Activated gamma-delta T cell treated with anti-CD3 and anti-CD28 coated beads, Interleukin-2, amount 50 U/mL, for 16 hours (primary cell): ENCODE measurements around the gene PTPN4.

ENCODE experiments used
- DNase-seq: peaks from one replicate; pipeline ENCODE4 v3.0.0-alpha.2; 2020; ENCODE audit warnings: low read depth

The PTPN4 gene

DNA sequence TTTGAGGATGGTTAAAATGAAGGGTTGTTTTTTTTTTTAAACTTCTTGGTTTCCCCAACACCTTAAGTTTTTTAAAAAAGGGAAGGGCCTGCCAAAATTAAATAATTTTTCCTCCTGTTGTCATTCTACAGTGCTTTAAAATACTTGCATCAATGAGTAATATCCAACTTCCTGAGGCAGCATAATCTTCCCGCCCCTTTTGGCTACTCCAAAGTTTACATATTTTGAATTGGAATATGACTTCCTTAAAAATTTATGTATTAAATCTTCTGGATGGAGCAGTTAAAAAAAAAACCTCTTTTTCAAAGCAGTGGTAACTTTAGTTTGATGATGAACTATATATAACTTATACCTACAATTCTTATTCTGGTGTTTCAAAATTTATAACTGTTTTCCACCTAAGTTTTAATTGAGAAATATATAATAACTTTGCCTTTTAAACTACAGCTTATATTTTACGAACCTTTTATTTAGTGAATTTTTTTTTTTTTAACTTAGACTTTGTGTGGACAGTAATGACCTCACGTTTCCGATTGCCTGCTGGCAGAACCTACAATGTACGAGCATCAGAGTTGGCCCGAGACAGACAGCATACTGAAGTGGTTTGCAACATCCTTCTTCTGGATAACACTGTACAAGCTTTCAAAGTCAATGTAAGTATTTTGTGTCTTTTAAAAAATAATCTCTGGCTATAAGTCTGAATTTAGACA lies 49.8 kb downstream of the PTPN4 start:
- DNase-seq, result no peak

DNA sequence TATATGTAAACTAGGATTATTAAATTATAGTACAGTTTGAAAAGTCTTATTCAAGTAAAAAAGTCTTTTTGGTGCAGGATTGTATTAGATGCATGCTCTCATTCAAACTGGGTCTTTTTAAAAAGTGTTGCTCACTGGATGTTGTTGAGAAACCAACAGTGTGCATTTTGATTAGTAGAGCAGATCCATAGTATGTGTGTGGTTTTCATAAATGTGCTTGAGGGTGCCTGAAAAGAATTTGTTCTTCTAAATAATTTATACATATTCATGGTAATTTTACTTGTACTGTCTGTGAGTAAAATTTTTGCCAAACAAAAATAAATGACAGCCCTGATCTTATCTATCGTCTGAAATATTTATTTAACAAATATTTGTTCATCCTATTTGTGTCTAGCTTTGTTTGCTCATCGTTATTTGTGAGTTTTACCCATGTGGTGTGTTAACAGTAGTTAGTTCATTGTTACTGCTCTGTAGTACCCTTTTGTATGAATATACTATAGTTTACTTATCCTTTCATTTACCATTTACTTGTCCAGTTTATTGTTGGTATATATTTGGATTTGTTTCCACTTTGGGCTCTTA lies 50.4 kb downstream of the PTPN4 start:
- no peak for DNase-seq

DNA sequence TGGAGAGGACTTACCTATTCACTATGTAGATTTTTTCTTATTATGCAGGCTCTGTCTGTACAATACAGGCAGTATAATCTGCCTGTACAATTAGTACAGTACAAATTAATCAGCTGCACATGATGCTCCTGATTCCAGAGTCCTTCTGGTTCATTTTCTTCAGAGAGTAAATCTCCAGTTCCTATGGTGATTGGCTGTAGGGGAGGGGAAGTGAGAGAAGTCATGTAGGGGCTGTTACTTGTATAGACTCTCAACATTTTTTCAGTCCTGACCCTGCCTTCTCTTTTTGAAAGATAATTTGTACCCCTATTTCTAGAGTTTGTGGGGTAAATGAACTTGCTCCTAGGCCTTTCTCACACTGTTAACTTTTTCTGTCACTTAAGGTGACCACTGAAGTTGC lies 54.5 kb downstream of the PTPN4 start:
- DNase-seq, result no peak

DNA sequence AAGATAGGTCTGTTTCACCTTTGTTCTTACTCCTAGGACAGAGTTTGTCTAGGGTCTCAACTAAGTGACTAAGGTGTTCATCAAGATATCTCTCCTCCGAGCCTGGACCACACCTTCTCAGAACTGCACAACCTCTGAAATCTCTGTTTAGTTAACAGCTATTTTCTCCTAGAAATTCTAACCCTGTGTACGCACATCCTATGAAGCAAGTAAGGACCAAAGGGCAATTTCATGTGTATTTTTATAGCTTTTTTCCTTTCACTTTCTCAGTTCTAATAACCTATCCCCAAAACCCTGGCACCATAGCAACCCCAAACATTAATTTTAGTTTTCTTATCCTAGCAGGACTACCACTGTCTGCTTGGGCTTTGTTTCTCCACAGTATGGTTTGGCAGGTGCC lies 59.1 kb downstream of the PTPN4 start:
- no peak for DNase-seq

DNA sequence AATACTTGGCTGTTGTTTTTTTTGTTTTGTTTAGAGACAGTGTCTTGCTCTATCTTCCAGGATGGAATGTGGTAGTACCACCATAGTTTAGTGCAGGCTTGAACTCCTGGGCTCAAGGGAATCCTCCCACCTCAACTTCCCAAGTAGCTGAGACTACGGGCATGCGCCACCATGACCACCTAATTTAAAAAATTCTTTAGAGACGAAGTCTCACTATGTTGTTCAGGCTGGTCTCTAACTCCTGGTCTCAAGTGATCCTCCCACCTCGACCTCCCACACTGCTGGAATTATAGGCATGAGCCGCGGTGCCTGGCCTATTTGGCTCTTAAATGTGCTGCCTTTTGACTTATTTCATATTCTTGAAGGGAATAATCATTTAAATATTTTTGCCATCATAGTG lies 60.1 kb downstream of the PTPN4 start:
- no peak for DNase-seq

DNA sequence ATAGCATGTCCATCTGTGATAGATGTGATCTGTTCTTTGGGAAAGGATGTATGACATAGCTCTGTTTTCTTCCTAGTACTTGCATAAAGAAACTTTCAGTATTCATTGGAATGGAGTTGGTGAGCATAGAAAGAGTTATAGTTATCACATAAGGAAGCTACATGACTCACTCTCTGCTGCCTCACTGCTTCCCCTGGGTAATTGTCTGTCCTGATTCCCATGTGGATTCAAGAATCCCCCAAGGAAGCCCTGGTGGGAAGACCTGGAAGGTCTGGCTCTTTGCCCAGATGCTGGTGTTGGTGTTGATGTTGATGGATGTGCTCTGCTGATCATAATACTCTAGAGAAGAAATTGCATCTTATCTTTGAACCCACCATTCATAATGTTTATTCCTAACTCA lies 60.6 kb downstream of the PTPN4 start:
- no peak for DNase-seq

DNA sequence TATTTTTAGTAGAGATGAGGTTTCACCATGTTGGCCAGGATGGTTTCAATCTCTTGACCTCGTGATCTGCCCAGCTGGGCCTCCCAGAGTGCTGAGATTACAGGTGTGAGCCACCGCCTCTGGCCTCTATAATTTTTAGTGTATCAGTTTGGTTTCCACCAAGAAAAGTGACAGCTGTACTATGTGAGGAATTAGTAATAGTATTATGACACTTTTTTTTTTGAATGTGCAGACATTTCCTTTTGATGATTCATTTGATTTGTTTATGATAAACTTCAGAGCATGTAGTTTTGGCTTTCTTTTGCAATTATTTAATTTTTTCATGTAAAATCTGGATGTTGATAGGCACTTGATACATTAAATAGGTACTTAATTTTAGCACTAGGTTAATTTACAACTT lies 61.5 kb downstream of the PTPN4 start:
- DNase-seq, result no peak

DNA sequence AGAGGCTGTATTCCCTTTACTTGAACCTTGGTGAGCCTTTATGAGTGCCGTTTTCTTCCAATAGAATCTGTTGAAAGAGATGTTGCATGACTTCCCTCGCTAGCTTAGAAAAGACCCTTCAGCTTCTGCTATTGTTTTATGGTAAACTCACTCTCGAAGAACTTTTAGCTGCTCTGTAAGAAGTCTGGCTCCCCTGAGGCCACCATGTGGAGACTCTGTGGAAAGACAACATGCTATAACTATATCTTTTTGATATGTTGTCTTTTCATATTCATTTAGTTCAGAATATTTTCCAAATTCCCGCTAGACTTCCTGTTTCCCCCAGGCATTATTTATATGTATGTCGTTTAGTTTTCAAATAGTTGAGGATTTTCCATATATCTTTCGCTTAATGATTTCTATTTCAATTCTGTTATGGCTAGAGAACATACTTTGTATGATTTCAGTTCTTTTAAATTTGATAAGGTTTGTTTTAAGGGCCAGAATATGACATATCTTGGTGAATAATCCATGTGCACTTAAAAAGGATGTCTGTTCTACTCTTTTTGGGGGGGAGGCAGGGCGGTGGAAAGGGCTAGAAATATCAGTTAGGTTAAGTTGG lies 64.1 kb downstream of the PTPN4 start:
- no peak for DNase-seq

DNA sequence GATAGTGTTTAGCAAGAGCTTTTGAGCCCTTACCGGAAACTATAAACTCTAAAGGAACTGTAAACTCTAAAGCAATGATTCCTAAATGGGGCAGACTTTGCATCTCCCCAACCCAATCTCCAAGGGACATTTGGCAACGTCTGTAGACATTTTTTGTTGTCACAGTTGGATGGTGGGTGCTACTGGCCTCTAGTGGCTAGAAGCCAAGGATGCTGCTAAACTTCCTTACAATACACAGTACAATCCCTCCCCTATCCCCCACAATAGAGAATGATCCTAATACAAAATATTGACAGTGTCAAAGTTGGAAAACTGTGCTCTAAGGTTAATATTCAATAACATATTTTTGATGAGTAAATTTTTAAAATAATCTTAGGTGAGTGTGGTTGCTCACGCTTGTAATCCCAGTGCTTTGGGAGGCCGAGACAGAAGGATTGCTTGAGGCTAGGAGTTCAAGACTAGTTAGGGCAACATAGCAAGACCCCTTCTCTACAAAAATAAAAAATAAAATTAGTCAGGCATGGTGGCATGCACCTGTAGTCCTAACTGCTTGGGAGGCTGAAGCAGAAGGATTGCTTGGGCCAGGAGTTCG lies 66.7 kb downstream of the PTPN4 start:
- peak; percentile 19 for DNase-seq

DNA sequence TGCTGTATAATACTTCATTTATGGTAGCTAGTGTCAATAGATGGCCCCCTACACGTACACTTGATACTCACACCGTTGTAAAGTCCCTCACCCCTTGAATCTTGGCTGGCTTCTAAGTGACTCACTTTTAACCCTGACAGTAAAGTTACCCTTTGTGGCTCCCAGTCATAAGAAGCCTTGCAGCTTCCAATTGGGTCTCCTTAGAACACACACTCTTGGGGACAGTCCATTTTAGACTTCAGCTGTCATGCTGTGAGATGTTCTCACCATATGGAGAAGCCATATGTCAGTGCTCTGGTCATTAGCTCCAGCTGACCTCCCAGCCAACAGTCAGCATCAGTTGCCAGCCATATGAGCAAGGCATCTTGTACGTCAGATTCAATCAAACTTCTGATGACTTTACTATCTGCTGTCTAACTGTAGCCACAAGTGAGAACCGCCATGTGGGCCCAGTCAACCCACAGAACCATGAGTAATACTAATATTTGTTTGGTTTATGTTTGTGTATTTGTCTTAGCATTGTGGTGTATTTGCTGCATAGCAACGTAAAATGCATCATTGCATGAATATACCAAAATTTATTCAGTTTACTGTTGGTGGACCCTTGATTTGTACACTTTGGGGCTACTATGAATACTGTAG lies 68.3 kb downstream of the PTPN4 start:
- no peak for DNase-seq

DNA sequence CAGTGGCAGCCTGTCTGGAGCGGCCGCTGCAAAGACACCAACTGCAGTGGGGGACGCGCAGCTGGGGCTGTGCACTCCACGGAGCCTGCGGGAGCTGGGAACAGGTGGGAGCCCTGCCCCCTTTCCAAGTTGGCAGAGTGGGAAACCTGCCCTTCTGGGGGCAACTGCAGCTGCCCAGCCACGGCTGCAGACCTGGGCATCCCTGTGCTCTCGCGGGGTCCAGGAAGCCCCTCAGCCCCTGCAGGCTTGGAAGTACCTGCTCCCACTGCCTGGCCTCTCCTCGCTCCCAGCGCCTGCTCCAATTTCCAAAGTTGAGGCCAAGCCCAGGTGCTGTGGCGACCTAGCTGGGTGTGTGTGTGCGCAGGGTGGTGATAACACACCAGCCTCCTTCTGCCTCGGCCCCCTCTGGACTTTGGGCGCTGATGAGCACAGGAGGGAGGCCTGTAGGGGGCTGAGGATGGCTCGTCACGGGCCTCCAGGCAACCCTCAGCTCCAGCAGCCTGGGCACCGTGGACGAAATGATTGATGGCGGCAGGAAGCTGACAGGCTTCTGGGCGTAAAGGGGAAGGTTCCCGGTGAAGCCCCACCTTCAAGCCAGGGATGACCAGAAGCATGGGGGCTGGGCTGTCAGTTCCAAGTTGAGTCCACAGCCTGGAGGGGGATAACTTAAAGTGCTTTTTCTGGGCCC lies 76.9 kb downstream of the PTPN4 start:
- DNase-seq, result no peak

DNA sequence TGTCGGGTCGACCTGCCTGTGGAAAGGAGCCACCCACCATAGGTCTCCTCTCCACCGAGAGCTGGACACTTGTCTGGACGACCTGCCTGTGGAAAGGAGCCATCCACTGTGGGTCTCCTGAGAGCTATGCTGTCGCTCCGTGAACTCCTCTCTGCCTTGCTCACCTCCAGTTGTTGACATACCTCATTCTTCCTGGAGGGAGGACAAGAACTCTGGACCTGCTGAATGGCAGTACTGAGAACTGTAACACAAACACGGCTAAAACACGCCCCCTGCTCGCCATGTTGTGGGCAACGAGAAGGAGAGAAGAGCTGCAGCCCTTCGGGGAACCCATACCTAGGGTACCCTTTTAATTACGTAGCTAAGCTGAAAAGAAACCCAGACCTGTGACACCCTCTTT lies 77.6 kb downstream of the PTPN4 start:
- no peak for DNase-seq

DNA sequence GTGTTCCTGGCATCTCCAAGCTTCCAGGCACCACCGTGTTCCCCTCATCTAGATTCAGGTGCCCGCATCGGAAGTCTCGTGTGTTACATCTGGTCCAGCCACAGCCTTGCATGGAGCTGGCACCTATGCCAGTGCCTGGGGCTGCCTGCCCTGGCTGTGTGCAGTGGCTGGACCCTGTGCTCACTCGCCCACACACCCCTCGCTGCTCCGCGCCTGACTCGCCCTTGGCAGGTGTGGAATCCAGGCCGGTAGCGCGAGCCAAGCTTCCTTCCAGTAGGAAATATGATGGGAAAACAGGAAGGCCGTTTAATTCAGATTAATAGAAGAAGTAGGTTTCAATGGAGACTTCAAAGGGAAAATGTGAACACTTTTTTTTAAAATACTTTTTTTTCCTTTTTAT lies 78.0 kb downstream of the PTPN4 start:
- DNase-seq, result no peak

DNA sequence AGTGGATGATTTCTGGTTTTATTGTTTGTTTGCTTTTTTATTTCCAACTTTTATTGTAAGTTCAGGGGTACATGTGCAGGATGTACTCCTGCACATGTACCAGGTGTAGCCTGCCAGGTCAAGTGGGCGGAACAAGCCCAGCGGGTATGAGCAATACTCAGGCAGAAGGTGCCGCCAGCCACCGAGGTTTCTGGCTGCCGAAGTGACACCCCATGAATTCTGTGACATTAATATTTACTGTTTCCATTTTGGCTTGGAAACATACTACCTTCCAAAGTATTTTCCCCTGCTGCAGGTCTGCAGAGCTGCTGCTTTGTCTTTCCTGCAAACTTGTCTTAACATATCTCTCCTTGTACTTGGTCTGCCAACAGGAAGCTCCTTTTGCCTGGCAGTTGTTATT lies 78.5 kb downstream of the PTPN4 start:
- DNase-seq, result no peak

DNA sequence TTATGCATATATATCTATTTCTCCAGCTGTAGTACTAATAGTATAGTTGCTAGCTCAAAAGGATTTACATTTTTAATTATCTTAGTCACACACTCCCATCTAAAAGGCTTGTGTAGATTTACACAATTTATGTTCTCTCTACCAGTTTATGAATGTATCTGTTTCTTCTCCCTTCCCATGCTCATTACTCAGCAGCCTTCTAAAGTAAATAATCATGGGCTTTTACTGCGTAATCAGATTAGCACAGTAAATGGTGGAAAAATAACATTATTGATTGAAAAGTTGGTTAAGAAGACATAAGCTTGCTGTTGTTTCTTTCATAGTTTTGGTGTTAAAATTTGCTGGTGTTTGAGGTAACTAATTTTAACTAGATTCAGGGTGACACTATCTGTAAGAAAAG lies 81.8 kb downstream of the PTPN4 start:
- DNase-seq, result no peak

DNA sequence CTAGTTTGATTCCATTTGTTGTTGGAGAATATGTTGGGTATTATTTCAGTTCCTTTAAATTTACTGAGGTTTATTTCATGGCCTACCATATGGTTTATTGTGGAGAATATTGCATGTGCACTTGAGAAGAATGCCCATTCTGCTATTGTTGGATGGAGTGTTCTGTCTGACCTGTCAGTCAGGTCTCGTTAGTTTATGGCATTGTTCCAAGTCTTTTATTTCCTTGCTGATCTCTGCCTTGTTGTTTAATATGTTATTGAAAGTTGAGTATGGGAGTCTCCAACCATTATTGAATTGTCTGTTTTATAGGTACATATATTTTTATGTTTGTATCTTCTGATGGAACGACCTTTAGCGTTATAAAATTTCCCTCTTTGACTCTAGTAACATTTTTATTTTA lies 86.3 kb downstream of the PTPN4 start:
- DNase-seq, result no peak

DNA sequence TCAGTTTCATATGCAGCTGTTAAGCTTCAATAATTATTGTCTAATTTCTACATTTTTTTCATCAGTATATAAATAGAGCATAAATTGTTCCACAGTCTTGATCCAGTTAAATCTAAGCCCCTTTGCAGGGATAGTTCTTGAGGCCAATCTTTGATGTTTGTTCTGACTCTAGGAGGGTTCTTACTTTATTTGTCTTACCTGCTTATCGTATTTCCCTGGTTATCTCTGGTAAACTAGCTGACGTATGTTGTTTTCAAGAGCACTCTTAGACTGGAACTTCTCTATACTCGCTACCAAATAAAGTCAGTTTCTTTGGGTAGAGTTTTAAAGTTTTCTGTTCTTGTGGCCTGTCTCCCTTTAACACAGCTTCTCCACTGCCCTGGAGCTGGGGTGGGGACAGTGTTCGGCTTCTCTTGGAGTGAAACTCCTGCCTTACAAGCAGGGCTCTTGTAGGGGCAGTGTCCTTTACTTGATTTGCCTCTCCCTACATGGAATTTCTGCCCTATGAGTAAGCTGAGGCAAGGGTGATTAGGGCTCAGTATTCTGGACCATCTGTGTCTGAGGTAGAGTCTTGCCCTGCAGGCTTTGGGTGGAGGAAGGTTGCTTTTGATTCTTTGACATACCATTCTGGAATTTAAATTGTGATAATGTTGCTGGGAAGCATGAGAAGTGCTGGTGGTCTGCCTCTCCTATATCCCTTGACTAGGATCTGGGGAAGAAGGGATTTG lies 90.3 kb downstream of the PTPN4 start:
- DNase-seq, result no peak

DNA sequence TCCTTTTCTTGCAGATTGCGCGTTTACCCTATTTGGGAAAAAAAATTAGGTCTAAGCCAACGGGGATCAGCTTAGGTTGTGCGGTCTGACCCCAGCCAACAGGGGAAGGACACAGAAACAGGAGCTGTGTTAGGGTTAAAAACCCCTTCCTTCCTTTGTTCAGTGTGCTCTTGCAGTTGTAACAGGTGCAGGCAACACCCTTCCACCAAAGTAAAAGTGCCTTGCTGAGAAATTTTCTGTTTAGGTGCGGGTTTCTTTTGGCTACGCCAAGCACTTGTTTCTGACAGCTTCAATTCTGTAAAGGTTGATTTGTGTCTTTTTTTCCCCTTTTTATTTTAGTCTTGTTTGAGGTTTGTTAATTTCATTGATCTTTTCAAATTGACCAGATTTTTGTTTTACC lies 92.5 kb downstream of the PTPN4 start:
- DNase-seq, result no peak

DNA sequence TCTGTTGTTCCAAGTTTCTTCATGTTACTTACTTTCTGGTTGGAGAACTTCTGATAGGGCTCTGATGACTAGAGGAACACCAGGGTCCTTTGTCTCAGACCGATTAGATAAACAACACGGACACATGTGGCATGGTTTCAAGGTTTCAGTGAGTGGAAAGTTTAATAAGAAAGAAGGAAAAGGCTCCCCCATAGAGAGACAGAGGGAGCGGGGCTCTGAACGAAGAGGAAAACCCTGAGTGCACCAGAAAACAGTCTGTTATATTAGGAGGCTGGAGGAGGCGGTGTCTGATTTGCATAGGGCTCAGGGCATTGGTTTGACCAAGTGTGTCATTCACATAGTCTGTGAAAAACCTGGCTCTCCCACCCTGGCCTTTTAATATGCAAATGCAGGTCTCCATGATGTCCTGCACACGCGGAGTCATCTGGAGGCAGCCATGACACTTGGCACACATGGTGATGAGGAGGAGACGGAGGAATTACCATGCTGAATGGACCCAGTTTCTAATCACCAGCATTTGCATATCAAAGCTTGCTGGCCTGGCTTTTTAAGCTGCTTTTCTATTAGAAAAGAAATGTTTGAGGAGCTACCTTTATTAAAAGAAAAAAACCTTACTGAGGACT lies 94.2 kb downstream of the PTPN4 start:
- DNase-seq, result no peak

DNA sequence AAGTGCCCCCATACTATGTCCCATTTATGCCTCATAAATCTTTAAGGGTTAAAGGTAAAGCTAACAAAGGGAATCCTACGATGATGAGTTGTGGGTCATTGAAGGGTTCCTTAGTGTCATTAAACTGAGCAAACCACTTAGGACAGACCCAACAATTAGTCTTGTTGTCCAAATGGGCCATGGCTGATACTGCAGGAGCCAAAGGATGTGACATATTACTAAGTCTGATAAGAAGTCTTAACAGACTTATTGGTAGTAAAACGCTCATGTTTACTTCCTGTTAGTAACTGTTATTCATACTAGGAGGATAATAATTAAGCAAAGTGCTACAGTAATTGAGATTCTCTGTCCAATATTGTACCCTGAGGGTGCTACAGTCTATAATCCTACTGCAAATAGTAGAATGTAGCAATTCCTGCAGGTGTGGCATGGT lies 96.8 kb downstream of the PTPN4 start:
- DNase-seq, result no peak

DNA sequence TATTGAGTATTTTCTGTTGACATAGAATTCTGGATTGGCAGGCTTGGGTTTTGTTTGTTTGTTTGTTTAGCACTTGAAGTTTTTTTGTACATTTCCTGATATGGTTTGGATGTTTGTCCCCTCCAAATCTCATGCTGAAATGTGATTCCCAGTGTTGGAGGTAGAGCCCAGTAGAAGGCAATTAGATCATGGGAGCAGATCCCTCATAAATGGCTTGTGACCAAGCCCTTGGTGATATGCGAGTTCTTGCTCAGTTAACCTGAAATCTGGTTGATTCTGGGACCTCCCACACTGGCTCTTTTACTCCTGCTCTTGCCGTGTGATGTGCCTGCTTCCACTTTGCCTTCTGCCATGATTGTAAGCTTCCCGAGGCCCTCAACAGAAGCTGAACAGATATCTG lies 98.0 kb downstream of the PTPN4 start:
- no peak for DNase-seq
